NCI-H774 (cell line): ENCODE measurements around the gene AZIN2.
A peak's percentile ranks its signal among the peaks of the same experiment; 100 is the strongest.
"Not testable (repeated sequence)": the region's sequence is repeated elsewhere in the genome, so short reads cannot be mapped to it uniquely, and the experiment has no call there.

Experiments
- DNase-seq: peaks from one replicate; lab custom pipeline; 2025; lab: John Stamatoyannopoulos, UW

The AZIN2 gene

DNA sequence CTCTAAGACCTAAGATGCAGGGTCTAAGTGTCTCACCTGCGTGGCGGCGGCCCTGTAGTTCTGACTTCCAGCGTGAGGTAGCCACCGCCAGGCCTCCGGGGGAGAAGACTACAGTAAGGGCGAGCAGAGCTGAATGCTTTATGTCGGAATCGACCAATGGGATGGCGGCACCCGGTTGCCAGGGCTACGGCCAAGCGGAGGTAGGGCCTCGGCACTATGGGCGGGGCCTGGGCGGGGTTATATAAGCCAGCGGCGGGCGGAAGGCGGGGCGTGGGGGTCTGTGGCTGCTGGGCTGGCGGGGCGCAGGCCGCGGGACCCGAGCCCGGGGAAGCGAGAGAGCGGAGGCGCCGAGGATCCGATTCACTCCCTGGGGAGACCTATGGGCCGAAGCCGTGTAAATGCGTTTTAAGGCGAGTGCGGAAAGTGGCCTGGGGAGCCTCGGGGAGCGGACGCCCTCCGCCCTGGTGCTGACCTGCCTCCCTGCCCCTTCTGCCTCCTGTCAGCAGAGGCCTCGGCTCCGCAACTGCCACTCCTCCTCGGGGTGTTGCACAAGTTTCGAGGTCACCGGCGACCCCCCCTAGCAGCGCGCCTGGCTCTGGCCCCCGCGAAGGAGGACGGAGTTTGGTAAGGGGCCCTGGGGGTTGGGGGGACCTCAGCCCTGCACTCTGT is at the start of gene AZIN2:
Gene AZIN2 (plus strand): TSS at position 269 of the 669 bp plus-strand sequence. CDS start 1,097 bp downstream, outside the sequence.
- DNase-seq: peak; percentile 97

DNA sequence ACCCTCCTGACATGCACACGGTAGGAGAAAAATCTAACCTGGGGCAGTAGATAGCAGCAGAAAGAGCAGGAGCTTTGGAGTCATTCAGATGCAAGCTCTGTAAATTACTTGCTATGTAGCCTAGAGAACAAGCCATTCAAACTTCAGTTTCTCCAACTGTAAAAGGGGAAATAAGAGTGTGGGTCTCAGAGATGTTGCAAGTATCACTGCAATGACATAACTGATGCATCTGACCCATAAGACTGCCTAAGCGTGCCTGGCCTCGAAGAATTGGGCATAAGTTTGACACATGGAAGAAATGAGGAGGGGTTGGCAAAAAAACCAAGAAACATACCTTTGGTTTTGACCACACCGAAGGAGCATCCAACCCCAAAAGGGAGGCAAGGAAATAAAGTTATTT is 49.4 kb upstream of the AZIN2 start:
- no peak for DNase-seq

DNA sequence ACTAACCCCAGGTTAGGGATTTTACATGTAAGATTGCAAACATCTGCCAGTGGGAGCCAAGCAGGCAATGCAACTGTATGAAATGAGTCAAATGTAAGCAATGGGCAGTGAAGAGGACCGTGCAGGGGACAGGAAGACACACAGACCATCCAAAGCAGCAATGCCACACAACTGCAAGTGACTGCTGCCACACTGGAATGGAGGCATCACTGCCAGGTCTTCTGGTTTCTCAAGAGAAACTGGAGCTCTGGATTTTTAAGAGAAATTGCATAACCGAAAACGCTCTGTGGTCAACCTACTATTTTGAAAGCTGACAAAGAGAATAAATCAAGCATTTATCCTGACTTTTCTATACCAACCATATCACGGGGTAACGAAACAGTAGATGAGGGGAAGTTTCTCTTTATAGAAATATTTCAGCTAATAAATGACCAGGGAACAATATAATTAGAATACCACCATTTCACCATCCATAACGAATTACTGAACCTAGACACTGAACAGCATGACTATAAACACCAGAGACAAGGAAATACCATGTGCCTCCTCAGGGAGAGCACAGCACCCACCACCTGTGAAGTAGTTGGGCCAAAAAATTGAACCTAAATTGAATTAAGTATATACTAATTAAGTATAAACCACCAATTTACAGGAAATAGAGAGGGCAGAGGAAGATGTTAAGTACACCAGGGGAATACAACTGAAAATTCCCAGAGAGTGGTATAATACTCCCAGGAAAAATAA is 48.7 kb upstream of the AZIN2 start:
- no peak for DNase-seq

DNA sequence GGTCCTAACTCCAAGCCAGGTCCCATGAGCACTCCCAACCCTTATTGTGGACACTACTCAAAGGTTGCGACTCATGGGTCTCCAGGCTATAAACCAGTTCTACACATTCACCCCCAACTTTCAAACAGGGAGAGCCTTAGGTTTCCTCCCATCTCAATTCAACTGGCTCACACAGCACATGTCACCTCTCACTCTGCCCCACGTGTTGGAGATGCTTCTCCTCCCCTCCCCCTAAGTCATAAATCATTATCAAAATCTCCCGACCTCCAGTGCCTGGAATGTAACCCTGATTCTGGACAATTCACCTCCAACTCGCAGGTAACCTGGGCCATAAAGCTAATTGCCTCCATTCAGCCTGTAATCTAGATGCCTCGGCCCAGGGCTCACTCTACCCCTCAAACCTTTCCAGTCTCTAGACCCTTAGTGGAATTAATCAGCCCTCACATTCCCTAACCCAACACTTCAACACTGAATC is 44.9 kb upstream of the AZIN2 start:
- no peak for DNase-seq

DNA sequence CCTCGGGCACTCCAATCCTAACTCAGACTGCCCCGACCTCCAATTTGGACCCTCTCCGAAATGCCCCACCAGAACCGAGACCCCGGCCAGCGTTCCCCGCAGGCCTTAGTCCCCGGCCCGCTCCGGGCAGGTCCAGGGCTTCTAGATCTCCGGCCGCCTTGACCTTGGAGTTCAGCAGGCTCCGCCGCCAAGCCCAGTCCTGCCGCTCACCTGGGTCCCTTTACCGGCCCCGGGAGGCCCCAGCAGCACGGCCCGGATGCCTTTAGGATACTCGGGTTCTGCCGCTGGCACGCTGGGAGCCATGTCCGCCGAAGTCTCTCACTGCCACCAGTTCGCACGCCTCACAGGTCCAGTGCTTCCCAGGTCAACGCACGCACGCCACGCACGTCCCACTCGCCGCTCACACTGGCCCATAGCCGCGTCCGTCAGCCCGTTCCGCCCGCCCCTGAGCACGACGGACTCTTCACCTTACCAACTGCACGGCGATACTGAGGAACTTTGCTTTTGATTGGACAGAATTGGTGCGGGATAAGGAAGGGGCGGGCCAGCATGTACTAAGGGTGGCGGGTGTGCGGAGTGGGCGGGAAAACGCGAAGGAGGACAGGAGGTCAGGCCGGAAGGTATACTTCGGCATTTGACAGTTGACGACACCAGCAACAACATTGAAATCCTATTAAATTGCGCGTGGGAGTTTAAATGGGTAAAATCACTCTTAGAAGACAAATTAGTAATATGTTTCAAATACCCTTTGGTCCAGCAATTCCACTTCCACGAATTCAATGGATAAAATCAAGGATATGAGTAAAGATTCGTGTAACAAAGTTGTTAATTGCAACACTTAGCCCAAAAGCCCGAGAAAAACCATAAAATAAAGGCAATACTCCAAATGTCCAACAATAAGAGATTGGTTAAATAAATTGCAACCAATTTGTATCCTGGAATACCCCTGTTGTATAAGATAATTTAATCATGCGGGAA is 44.1 kb upstream of the AZIN2 start, which contains the start of gene AK2:
Gene AK2 (minus strand): TSS at position 358 of the 978 bp plus-strand sequence. CDS start 55 bp downstream, at position 303.
- peak; percentile 100 for DNase-seq

- no peak for DNase-seq
Observed at GRCh38 chr1:33039840-33040239, 41.1 kb upstream of the AZIN2 start.

DNA sequence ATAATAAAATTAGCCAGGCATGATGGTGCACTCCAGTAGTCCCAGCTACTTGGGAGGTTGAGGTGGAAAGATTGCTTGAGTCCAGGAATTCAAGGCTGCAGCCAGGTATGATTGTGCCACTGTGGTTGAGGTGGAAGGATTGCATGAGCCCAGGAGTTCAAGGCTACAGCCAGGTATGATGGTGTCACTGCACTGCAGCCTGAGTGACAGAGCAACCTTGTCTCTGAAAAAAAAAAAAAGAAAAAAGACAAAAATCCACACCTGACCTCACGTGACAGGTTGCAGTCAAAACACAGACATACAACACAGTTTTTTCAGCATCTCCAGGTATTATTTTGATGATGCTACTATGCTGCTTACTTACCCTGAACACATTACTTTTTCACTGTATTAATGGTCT is 39.9 kb upstream of the AZIN2 start:
- no peak for DNase-seq

DNA sequence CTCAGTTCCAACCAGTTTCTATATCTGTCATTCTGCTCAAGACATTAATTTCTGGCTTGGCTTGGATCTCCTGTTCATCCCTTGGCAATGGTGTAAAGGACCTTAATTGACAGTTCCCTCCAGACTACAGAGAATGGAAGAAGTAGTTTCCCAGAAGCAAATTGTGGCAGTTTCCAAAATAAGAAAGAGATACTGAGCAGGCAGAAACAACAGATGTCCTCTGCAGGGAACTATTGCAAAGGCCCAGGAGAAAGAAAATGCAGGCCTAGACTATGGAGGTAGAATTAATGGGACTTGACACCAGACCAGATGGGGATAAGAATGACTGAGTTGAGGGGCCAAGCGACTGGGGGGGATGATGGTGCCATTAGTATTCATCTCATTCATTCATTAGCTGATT is 38.1 kb upstream of the AZIN2 start:
- DNase-seq: no peak

GRCh38 chr1:33043267-33044092 is 37.5 kb upstream of the AZIN2 start:
- DNase-seq: no peak

GRCh38 chr1:33045246-33045645 is 35.7 kb upstream of the AZIN2 start:
- no peak for DNase-seq

DNA sequence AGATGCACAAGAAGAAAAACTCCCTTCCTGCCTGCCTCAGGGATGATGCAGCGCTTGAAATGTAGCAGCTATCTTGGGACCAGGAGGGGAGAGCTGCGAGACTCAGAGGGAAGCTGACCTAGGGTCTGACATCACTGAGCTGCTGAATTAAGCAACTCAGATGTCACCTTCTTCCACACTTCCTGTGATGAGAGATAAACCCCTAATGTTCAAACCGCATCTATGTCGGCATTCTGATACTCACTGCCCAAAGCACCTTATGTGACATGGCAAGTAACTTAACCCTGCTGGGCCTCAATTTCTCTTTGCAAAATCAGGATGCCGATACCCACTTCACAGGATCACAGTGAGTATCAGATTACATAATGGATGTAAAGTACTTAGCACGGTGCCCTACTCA is 35.1 kb upstream of the AZIN2 start:
- DNase-seq: no peak

DNA sequence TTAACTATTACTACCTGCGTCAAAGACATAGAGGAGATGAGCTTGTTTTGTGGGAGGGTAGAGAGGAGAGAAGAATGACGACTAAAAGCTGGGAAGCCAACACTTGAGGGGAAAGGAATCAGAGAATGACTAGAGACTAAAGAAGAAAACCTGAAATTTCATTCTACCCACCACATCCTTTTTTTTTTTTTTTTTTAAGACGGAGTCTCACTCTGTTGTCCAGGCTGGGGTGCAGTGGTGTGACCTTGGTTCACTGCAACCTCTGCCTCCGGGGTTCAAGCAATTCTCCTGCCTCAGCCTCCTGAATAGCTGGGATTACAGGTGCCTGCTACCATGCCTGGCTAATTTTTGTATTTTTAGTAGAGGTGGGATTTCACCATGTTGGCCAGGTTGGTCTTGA is 34.7 kb upstream of the AZIN2 start:
- DNase-seq: not testable (repeated sequence)

DNA sequence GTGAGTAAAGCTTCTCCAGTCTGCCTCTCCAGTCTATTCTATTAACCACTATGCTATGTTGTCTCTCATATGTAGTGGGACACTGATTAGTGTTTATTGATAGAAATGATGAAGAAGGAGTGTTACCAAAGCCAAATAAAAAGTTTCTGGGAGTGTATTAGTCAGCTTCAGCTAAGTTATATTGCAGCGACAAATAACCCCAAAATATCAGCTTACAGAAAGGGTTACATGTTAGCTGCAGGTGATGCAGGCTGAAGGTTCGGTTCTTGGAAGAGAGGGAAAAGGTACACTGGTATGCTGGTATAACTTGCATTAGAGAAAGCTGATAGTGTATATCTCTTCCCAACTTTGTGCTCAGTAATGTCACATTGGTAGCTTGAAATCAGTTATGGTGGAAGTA is 33.7 kb upstream of the AZIN2 start:
- DNase-seq: no peak

- no peak for DNase-seq
Observed at GRCh38 chr1:33047839-33048305, 33.1 kb upstream of the AZIN2 start.

DNA sequence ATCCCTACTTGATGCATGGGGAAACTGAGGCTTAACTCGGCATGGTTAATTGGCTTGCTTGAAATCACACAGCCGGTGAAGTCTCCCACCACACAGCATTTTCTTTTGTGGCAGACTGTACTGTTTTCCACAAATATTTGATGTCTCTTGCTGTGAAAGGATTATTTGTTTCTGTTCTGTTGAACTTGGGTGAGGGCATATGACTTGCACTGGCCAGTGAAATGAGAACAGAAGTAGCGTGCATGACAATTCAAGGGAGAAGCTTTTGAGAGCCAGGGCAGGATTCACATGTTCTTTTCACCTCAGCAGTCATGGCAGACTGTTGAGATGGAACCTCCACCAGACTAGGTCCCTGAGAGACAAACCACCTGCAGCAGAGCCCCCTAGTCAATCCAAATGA is 32.5 kb upstream of the AZIN2 start:
- no peak for DNase-seq

- DNase-seq: no peak
Observed at GRCh38 chr1:33049371-33049770, 31.6 kb upstream of the AZIN2 start.

GRCh38 chr1:33050221-33051076 is 30.5 kb upstream of the AZIN2 start:
- DNase-seq: no peak

- DNase-seq: peak; percentile 76
Observed at GRCh38 chr1:33055210-33056008, 25.5 kb upstream of the AZIN2 start.

GRCh38 chr1:33056426-33056825 is 24.5 kb upstream of the AZIN2 start:
- DNase-seq: no peak
